ENCODE measurements around the gene TNMD.
A peak's percentile ranks its signal among the peaks of the same experiment; 100 is the strongest.
"Not testable (repeated sequence)": the region's sequence is repeated elsewhere in the genome, so short reads cannot be mapped to it uniquely, and the experiment has no call there.

Gene TNMD

DNA sequence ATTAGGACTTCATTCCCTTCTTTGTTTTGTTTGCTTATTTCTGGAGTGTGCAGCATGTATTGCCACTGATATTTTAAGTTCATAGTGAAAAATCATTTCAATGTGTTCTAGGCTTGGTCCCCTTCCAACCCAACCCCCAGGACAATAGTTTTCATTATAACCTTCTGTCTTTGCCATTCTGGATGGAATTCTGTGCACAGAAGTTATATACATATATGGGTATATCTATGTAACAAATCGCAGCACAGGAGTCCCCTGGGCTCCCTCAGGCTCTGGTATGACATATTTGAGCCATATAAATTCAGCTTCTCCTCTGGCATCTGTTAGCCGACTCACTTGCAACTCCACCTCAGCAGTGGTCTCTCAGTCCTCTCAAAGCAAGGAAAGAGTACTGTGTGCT lies at the start of gene TNMD:
Gene TNMD, plus strand, starts transcription at position 326 of the 400 bp plus-strand sequence. CDS start 83 bp downstream, outside the sequence.
- DNase-seq, result no peak

DNA sequence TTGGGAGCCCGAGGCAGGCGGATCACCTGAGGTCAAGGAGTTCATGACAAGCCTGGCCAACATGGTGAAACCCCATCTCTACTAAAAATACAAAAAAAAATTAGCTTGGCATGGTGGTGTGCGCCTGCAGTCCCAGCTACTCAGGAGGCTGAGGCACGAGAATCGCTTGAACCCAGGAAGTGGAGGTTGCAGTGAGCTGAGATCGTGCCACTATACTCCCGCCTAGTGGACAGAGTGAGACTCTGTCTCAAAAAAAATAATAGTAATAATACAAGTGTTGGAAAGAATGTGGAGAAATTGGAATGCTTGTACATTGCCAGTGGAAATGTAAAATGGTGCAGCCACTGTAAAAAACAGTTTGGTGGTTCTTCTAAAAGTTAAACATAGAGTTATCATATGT lies 19.2 kb upstream of the TNMD start:
- not testable (repeated sequence) for DNase-seq

DNA sequence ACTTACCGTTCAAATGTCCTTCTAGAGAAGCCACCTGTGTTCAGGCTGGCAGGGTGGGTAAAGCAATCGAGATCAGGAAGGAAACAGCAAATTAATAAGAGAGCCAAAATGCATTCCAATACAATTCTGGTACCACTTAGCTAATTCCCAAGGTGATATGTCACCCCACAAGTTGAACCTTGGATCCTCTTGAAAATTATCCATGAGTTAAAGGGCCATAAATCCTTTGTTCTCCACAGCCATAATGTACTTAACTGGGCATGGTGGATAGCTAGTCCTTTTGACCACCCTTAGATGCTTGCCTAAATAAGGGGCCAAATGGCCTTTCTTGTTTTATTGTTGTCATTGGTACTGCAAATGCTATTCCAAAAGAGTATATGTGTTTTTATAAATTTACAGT lies 2.0 kb downstream of the TNMD start:
- DNase-seq, result no peak

DNA sequence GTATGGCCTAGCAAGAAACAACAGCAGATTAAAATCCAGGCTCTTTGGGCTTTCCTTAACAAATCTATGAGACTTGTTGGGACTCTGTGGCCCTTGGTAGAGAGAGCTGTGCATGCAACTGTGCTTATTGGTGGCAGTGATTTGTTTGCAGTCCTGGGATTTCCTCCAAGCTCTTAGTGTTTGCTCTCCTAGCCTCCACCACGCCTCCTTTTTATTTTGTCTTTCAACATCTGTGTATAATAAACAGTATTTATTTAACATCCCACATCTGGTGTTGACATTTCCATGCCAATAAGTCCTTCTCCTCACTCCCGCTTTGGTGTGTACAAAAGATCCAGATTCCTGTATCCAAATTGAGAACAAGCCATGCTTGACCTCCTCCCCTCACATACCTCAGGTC lies 3.1 kb downstream of the TNMD start:
- peak; percentile 23 for DNase-seq

DNA sequence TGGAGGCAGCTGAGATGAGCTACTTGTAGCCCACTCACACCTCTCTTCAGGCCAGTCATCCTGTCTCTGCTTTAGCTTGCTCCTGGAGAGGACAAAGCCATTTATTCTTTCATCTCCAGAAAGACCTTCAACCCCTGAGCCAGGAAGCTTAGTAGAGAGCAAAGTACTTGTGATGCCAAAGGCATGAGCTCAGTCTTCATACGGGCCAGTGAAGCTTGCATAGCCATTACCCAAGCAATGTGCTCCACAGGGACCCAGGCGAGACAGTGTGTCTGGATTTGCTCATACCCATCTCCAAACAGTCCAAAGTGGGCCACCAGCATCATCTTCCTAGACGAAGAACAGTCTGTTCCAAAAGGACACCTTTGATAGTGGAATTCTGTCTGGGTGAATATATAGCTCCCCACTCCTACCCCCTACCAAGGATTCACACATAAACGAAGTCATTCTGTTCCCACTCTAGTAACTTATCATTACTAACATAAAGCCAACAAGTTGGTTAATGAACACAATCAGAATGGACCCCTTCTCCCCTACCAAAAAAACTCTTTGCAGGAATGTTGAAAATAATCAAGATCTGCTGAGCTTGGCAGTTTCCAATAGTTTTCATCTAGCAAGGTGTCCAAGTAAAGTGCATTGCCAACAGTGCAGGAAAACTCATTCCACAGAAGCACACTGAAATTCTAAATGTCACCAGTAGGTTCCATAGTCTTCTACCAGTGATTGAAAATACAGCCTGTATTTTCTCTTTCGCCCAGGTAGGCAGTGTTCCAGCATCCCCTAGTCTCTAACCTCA lies 6.7 kb downstream of the TNMD start:
- DNase-seq, result no peak

DNA sequence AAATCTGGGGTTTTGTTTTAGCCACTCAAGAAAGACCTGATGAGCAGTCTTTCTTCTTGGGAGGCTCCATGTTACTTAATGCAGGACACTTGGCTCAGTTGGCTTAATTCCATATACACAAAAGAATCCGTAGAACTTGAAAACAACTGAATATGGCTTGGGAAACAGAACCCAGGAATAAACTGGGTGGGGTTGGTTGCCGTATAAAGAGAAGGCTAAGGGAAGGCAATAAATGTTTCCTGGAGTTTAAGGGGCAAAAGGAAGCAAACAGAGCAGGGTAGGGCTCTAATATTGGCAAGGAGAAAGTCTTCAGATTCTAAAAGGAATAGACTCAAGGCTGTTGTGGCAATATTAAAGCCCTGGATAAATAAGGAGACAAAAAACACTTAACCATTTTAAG lies 8.4 kb downstream of the TNMD start:
- DNase-seq, result no peak

DNA sequence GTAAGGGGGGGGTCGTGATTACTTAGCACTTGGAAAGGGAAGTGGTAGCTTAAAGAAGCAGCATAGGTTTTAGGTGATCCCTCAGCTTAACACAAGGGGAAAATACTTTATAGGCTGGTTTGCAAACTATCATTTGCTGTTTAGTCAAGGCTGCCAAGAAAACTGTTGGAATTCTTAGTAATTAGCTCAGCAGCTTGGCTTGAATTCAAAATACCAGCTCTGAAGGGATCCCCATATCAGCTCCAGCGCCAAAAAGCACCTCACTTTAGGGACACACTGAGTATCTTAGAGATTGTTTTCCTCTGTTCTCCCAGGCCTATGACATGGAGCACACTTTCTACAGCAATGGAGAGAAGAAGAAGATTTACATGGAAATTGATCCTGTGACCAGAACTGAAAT lies 8.8 kb downstream of the TNMD start:
- DNase-seq, result no peak

- DNase-seq, result no peak
Measured at GRCh38 chrX:100596601-100597000, 11.9 kb downstream of the TNMD start.

DNA sequence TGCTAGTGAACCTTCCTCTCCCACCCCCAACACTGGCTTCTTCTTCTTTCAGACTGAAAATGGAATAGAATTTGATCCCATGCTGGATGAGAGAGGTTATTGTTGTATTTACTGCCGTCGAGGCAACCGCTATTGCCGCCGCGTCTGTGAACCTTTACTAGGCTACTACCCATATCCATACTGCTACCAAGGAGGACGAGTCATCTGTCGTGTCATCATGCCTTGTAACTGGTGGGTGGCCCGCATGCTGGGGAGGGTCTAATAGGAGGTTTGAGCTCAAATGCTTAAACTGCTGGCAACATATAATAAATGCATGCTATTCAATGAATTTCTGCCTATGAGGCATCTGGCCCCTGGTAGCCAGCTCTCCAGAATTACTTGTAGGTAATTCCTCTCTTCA lies 14.7 kb downstream of the TNMD start:
- no peak for DNase-seq

- no peak for DNase-seq
Measured at GRCh38 chrX:100600340-100600739, 15.6 kb downstream of the TNMD start.

- DNase-seq, result no peak
Measured at GRCh38 chrX:100600758-100601157, 16.0 kb downstream of the TNMD start.

DNA sequence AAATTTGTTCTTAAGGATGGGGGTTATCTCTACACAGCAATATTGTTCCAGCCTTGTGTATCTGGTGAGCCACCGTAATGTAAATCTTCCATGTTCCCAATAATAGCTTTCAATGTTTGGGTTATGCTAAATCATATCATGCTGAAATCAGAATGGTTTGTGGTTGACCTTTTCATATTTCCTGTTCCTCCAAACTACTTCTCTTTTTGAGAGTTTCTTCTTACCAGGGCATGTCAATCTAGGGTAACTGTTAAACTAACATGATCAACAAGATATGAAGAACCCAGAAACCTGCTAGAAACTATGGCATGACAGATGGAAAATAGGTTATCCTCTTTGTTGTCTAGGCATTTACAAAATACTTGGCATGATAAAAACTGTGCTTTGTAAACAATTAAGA lies 22.0 kb downstream of the TNMD start:
- DNase-seq, result no peak

DNA sequence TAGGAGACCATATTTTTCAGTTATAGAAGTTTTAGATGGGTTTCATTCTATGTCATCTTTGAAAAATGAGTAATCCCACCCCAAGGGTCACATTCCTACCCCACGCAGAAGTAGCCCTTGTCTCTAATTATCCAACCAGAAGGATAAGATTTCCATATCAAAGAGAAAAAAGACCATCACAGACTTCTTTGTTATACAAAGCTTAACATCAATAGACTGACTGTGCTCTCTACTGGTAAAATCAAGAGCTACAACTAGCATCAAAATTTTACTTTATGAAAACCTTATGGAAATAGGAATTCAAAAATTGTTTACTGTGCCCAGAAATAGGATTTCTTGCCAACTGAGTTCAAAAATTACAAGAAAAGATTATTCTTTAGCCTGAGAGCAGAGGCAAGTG lies 24.9 kb downstream of the TNMD start:
- no peak for DNase-seq

DNA sequence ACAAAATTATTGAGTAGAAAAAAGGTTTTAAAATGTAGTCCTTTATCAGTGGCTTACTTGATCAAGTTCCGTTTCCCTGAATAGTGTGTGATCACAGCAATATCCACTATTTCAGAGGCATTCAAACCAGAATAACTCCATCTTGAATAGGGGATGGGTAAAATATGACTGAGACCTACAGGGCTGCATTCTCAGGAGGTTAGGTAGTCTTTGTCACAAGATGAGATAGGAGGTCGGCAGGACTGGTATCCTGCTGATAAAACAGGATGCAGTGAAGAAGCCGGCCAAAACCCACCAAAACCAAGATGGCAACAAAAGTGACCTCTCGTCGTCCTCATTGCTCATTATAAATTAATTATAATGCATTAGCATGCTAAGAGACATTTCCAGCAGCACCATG lies 27.2 kb downstream of the TNMD start:
- no peak for DNase-seq

DNA sequence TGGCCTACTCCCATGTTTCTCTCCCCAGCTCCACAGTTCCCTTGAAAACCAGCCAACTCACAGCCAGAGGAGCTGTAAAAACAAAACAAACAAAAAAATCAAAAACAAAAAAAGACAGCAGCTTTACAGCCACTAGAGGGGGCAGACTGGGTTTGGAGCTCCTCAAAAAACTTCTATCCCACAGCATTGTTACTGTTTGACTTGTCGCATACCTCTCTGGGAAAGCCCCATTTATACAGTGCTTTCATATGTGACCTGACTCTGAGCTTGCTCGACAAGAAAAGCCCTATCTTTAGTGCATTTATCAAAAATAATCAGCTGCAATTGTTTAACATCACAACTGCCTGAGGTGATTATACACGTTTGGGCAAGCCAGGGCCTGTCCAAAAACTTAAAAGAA lies 30.3 kb downstream of the TNMD start:
- DNase-seq, result peak; percentile 64

GRCh38 chrX:100623001-100623400 lies 38.3 kb downstream of the TNMD start:
- DNase-seq, result no peak

DNA sequence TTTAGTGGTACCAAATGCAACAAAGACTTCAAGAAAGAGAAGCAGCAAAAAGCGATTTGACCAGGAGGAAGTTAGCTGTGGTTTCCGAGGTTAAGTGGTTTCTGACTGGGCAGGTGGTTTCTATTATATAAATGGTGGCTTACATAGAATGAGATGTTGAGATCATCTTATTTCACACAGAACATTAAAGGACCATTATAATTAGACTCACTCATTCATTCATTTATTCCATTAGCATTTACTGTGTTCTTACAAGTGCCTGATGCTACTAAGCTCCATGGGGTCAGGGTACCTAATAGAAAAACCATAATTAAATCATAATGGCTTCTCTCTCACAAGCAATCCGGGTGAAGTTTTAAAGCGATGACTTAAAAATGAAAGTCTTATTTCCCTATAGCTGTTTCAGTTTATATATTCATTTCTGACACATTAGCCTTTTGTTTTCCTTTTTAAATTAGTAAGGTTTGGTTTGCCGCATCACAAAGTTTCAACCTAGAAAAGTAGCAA lies 41.3 kb downstream of the TNMD start:
- DNase-seq, result no peak

DNA sequence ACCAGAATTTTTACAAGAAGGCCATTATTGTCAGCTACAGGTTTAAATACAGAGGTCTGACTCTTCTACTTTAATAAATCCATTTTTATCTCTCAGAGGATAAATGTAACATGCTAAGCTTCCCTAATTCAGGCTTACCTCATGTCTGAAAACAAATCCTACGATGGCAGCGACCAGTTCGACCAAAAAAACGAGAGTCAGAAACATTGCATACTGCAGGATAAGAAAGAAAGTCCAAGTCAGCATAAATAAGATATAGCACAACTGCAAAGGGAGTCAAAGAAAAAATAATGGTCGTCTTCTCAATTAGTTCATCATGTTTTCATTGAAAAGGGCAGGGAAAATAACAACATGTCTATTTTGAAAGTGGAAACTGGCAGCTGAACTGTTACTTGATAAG lies 50.3 kb downstream of the TNMD start:
- no peak for DNase-seq

- peak; percentile 45 for DNase-seq
Measured at GRCh38 chrX:100635989-100636320, 51.2 kb downstream of the TNMD start.

DNA sequence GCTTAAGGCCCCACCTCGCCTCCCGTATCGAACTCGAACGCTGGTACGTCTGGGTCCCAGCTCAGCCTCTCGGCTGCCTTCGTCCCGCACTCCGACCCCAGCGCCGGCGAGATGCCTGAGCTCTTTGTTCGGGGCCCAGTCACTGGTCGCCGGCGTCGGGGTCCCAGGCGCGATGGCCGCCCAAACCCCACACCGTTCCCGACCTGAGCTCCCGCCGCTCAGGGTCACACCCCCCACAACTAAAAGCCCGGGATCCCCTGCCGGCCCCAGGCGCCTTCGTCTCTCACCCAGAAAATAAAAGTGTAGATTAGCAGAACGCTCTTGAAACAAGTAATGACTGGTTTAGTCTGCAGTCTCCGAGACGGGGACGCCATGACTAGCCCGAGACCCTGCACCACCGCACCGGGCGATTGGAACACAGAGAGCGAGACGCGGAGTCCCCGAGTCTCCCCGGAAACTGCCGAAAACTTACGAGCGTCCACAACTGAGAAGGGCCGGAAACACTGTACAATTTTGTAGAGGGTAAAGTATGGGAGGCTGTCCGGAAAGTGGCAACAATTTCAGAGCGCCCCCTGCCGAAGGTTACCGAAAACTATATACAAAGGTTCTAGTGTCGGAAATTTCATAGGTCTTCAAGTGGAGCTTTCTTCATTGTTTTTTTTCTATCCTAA lies 51.7 kb downstream of the TNMD start, which contains the start of gene TSPAN6:
Gene TSPAN6, minus strand, starts transcription at position 486 of the 671 bp plus-strand sequence. Its CDS starts 112 bp downstream, at position 374.
- peak; percentile 92 for DNase-seq

DNA sequence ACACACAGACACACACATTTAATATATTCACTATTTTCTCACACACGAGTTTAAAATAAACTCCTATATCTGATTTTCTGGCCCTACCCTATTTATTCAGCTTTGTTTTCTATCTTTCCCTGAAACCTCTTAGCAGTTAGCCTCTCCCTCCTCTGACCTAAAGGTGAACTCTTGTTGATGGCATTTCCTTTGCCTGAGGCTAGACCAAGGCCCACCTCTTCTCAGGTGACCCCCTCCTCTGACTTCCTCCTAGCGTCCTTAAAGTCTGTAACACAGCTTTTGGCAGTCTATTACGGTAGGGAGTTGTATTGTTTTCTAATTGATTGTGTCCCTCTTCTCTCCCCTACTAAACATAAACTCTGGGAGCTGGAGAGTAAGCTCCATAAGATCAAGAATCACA lies 57.6 kb downstream of the TNMD start:
- DNase-seq, result peak; percentile 26

- no peak for DNase-seq
Measured at GRCh38 chrX:100643212-100643611, 58.5 kb downstream of the TNMD start.

- no peak for DNase-seq
Measured at GRCh38 chrX:100643956-100644860, 59.5 kb downstream of the TNMD start, which contains the start of gene SRPX2. TSS of gene SRPX2 (plus strand) at chrX:100644199. CDS start at chrX:100646323, 2,124 bp downstream.

Measured in NCI-H69 (cell line).